Osteocyte (in vitro differentiated cells): ENCODE measurements around the gene ENO2. TPM values are rescaled to one million over a fixed set of nuclear protein-coding genes. Genes with fewer than 3 reads are reported as not detected.

ENCODE experiments used
- DNase-seq: peaks from one replicate; pipeline ENCODE4 v3.0.0; 2021; ENCODE audit warnings: mixed read lengths; ENCODE audit not compliant: unreplicated experiment; ENCODE audit errors: extremely low spot score
- H3K27ac Mint-ChIP-seq: one replicate; pipeline ENCODE4 v1.8.0; 2021; ENCODE audit warnings: mild to moderate bottlenecking, mixed read lengths; ENCODE audit not compliant: unreplicated experiment
- H3K27me3 Mint-ChIP-seq: one replicate; pipeline ENCODE4 v1.8.0; 2021; ENCODE audit warnings: mixed read lengths; ENCODE audit not compliant: unreplicated experiment
- H3K36me3 Mint-ChIP-seq: one replicate; pipeline ENCODE4 v1.8.0; 2021; ENCODE audit warnings: mixed read lengths; ENCODE audit not compliant: unreplicated experiment
- H3K4me1 Mint-ChIP-seq: one replicate; pipeline ENCODE4 v1.8.0; 2021; ENCODE audit warnings: mixed read lengths; ENCODE audit not compliant: unreplicated experiment
- H3K4me3 Mint-ChIP-seq: one replicate; pipeline ENCODE4 v1.8.0; 2021; ENCODE audit warnings: mild to moderate bottlenecking, moderate library complexity, mixed read lengths; ENCODE audit not compliant: unreplicated experiment
- H3K9me3 Mint-ChIP-seq: one replicate; pipeline ENCODE4 v1.8.0; 2021; ENCODE audit warnings: mixed read lengths; ENCODE audit not compliant: unreplicated experiment
- total RNA-seq: library from RNA; stranded (reverse); gene quantifications from 2 replicates; pipeline ENCODE4 v1.2.1, GENCODE V29; 2021
- TF ChIP-seq, protein P1 (sequence below): fragments of 200-600 bp; sonication (generic); IDR thresholded peaks from 2 replicates; pipeline ENCODE4 v1.5.0; 2021; ENCODE audit warnings: antibody characterized with exemption, mild to moderate bottlenecking, moderate library complexity

The ENO2 gene
- total RNA-seq, 1 donor from 2014 or later = 24.1 TPM

DNA sequence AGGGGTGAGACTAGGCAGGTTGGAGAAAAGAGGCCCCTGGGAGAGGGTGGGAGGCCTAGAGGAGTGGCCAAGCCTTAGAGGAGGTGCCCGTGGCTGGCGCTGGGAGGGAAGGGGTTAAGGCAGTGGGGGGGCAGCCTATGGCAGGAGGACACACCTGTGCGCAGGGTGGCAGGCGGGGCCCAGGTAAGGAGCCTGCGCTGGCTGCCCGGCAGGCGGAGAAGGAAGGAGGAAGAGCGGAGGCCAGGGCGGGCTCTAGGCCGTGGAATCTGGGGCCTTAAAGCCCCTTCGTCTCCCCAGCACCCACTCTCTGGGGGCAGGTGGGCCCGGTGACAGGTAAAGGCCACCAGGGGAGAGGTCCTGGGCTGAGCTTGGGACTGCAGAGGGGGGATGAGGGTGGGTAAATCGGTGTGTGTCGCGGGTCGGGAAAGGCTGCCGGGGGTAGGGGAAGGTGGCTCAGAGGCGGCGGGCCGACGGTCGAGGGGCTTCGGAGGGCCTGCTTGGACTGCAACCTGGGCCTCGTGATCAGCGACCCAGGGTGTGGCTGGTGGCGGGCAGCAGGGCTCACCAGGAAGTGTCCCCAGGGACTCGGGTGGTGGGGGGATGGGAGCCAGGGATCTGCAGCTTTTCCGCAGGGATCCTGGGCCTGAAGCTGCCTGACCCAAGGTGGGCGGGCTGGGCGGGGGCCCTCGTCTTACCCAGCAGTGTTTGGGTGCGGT, 48.8 kb downstream of the ENO2 start:
- no peak overlapping the region for H3K4me3 Mint-ChIP-seq
- H3K27ac Mint-ChIP-seq = no peak overlapping the region
- no peak for DNase-seq
- no peaks in the 10 kb centered on the region for H3K27me3 Mint-ChIP-seq
- peaks cover 13% of the 10 kb centered on the region for H3K36me3 Mint-ChIP-seq
- TF ChIP-seq, protein P1, sequence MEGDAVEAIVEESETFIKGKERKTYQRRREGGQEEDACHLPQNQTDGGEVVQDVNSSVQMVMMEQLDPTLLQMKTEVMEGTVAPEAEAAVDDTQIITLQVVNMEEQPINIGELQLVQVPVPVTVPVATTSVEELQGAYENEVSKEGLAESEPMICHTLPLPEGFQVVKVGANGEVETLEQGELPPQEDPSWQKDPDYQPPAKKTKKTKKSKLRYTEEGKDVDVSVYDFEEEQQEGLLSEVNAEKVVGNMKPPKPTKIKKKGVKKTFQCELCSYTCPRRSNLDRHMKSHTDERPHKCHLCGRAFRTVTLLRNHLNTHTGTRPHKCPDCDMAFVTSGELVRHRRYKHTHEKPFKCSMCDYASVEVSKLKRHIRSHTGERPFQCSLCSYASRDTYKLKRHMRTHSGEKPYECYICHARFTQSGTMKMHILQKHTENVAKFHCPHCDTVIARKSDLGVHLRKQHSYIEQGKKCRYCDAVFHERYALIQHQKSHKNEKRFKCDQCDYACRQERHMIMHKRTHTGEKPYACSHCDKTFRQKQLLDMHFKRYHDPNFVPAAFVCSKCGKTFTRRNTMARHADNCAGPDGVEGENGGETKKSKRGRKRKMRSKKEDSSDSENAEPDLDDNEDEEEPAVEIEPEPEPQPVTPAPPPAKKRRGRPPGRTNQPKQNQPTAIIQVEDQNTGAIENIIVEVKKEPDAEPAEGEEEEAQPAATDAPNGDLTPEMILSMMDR = no peak
- no peaks in the 10 kb centered on the region for H3K9me3 Mint-ChIP-seq
- H3K4me1 Mint-ChIP-seq = peaks cover 18% of the 10 kb centered on the region

DNA sequence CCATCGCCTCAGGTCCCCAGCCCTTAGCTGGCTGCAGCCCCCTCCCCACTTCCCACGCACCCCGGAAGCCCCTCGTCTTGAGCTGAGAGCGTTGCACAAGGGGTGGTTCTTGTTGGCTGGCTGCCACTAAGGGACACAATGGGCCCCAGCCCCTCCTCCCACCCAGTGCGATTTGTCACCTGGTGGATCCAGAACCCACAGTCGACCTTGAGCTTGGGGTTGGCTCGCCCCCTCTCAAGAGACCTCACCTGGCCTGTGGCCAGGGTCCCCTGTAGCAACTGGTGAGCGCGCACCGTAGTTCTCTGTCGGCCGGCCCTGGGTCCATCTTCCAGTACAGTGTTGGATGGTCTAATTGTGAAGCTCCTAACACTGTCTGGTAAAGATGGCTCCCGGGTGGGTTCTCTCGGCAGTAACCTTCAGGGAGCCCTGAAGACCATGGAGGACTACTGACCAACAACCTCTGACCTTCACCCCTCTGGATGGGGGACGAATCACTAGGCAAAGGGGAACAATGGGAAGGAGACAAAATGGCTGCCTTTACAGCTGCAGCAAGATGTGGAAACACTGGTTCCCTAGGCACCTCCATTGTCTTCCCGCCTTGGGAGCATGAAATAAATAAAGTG, 49.5 kb downstream of the ENO2 start:
- H3K27me3 Mint-ChIP-seq = no peaks in the 10 kb centered on the region
- no peak overlapping the region for H3K4me3 Mint-ChIP-seq
- TF ChIP-seq, protein P1 = no peak
- peaks cover 22% of the 10 kb centered on the region for H3K4me1 Mint-ChIP-seq
- no peaks in the 10 kb centered on the region for H3K9me3 Mint-ChIP-seq
- H3K27ac Mint-ChIP-seq = peak overlapping the region; percentile 78
- H3K36me3 Mint-ChIP-seq = peaks cover 17% of the 10 kb centered on the region
- no peak for DNase-seq

DNA sequence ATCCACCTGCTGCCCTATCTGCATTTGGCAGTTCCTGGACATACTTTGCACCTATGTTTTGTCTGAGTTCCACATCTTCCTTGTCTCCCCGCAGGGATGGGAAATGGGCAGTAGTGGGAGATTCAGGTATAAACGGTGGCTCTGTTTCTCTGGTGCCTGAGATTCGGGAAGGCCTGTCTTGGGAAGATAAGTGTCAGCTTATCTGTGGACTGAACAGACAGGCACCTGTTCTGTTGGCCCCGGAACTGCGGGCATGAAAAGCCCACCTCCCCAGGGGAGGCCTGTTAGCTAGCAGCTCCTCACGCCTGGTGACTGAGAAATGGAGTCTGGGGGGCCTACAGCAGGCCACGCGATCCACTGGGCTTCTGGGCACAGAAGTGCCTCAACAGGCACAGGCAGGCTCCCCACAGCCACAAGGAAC, 50.2 kb downstream of the ENO2 start:
- Mint-ChIP-seq H3K4me3 (no peak overlapping the region), H3K27me3 (no peaks in the 10 kb centered on the region), H3K9me3 (no peaks in the 10 kb centered on the region), H3K36me3 (peaks cover 21% of the 10 kb centered on the region), H3K4me1 (peaks cover 24% of the 10 kb centered on the region), H3K27ac (peak overlapping the region; percentile 78)
- DNase-seq = no peak
- TF ChIP-seq, protein P1 = no peak

DNA sequence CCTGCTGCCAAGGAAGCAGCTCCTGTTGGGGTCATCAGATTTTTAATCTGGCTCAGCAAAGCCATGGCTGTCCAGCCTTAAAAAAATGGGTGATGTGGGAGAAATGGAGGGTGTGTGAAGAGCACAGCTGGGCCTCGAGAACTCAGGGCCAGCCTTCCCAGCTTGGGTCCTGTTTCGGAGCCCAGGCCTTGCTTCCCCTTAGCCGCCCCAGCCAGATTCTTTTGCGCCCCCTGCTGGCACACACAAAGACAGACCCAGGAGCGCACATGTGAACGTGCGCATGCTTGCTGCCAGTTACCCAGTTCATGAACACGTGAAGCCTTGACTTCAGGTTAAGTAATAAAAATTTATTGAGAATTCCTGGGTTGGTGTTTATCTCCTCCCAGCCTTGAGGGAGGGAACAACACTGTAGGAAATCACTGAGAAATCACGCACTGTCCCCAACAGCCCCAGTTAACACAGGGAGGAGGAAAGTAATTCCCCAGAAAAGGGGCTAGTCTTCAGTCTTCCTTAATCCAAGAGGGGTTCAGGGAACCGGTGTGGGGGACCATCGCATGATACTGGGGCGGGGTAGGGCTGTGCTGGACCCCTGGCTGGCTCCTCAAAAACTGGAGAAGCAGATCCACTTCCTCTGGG, 50.8 kb downstream of the ENO2 start:
- H3K36me3 Mint-ChIP-seq = peaks cover 21% of the 10 kb centered on the region

More for the DNA sequence above, 50.8 kb downstream of the ENO2 start:
- Mint-ChIP-seq H3K9me3 (no peaks in the 10 kb centered on the region), H3K27ac (peak overlapping the region; percentile 78), H3K27me3 (no peaks in the 10 kb centered on the region), H3K4me1 (peaks cover 27% of the 10 kb centered on the region), H3K4me3 (no peak overlapping the region)
- peak; percentile 92 for DNase-seq
- TF ChIP-seq, protein P1 = peak; percentile 91
